Neural progenitor cell (in vitro differentiated cells): ENCODE measurements around the gene SLC2A4.

Experiments used
- EZH2 ChIP-seq: fragments of 200-600 bp; sonication (generic); IDR thresholded peaks from 2 replicates; pipeline ENCODE4 v1.6.1; 2017; ENCODE audit warnings: antibody characterized with exemption, mild to moderate bottlenecking, moderate library complexity
- TF ChIP-seq, protein P1 (sequence below): fragments of 200-600 bp; sonication (generic); IDR thresholded peaks from 2 replicates; pipeline ENCODE4 v1.5.1; 2017; ENCODE audit warnings: antibody characterized with exemption, mild to moderate bottlenecking

DNA sequence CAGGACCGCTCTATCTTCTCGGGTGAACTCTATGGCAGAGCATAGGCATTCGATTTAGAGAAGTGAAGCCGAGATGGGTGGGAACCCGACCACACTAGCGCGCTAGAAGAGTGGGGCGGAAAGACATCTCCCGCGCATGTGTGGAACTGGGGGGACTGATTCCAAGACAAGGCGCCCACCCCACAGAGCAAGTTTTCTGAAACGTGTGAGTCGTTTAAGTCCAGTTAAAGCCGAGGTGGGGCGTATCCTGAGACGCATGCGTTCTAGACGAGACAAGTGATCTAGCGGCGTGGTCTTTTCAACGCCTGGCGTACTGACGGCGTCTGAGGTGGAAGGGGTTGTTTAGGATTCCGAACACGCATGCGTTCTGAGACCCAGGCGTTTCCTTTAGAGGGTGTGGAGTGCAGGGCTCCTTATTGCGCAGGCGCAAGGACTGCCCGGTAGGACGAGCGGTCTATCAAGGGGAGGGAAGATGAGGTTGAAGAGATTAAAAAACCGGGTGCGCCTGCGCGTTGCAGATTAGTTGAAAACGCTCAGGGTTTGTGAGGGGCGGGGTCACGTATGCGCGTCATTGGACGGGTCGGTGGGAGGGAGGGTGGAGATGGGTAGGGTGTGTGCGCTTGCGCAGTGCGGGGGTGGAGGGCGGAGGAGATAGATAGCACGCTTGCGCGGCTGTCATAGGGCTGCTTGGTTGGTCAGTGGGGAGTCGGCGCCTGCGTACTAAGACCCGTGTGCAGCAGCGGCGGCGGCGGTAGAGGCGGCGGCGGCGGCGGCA, 25.6 kb downstream of the SLC2A4 start, which contains the start of gene EIF5A:
- TF ChIP-seq, protein P1, sequence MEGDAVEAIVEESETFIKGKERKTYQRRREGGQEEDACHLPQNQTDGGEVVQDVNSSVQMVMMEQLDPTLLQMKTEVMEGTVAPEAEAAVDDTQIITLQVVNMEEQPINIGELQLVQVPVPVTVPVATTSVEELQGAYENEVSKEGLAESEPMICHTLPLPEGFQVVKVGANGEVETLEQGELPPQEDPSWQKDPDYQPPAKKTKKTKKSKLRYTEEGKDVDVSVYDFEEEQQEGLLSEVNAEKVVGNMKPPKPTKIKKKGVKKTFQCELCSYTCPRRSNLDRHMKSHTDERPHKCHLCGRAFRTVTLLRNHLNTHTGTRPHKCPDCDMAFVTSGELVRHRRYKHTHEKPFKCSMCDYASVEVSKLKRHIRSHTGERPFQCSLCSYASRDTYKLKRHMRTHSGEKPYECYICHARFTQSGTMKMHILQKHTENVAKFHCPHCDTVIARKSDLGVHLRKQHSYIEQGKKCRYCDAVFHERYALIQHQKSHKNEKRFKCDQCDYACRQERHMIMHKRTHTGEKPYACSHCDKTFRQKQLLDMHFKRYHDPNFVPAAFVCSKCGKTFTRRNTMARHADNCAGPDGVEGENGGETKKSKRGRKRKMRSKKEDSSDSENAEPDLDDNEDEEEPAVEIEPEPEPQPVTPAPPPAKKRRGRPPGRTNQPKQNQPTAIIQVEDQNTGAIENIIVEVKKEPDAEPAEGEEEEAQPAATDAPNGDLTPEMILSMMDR, result no peak
- no peak for TF ChIP-seq EZH2
